ENCODE data around the gene ENOX1.

- TF ChIP-seq EZH2 (IDR thresholded peaks at IDR 0.05): no peak
- no peak for TF ChIP-seq CTCF (IDR thresholded peaks at IDR 0.05)
Observed at GRCh38 chr13:43196750-43197370, 589.9 kb downstream of the ENOX1 start.
